ENCODE results near the gene USP37.

GRCh38 chr2:218479595-218479994, 88.6 kb downstream of the USP37 start:
- TF ChIP-seq, protein P1, sequence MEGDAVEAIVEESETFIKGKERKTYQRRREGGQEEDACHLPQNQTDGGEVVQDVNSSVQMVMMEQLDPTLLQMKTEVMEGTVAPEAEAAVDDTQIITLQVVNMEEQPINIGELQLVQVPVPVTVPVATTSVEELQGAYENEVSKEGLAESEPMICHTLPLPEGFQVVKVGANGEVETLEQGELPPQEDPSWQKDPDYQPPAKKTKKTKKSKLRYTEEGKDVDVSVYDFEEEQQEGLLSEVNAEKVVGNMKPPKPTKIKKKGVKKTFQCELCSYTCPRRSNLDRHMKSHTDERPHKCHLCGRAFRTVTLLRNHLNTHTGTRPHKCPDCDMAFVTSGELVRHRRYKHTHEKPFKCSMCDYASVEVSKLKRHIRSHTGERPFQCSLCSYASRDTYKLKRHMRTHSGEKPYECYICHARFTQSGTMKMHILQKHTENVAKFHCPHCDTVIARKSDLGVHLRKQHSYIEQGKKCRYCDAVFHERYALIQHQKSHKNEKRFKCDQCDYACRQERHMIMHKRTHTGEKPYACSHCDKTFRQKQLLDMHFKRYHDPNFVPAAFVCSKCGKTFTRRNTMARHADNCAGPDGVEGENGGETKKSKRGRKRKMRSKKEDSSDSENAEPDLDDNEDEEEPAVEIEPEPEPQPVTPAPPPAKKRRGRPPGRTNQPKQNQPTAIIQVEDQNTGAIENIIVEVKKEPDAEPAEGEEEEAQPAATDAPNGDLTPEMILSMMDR (IDR thresholded peaks at IDR 0.05; ENCODE audit: borderline replicate concordance, extremely low read depth, low read length, poor library complexity, severe bottlenecking) = no peak
- TF ChIP-seq EZH2 (IDR thresholded peaks at IDR 0.05; ENCODE audit: borderline replicate concordance, low read depth, low read length, severe bottlenecking) = no peak

Data from DND-41 (cell line).